Measurements from ENCODE around the gene CD3D.

DNA sequence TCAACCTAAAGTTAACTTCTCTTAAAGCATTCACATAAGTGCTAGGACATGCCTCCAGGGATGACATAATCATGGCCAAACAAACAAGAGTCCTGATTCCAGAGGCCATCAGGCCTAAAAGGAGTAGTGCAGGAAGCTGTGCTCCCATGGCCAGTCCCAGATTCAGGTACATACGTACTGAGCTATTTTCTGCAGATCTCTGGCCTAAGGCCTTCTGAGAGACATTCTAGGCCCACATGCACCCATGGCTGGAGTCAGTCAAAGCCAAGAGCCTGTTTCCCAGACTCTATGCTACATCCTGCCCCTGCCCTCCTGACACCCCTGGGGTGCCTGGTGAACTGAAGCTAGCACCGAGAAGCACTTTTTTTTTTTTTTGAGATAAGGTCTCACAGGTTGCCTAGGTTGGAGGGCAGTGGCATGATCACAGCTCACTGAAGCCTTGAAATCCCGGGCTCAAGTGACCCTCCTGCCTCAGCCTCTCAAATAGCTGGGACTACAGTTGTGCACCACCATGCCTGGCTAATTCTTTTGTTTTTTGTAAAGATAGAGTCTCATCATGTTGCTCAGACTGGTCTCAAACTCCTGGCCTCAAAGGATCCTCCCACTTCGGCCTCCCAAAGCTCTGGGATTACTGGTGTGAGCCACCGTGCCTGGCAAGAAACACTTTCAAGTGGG is 553 bp downstream of the CD3D start:
- TF ChIP-seq, protein P1, sequence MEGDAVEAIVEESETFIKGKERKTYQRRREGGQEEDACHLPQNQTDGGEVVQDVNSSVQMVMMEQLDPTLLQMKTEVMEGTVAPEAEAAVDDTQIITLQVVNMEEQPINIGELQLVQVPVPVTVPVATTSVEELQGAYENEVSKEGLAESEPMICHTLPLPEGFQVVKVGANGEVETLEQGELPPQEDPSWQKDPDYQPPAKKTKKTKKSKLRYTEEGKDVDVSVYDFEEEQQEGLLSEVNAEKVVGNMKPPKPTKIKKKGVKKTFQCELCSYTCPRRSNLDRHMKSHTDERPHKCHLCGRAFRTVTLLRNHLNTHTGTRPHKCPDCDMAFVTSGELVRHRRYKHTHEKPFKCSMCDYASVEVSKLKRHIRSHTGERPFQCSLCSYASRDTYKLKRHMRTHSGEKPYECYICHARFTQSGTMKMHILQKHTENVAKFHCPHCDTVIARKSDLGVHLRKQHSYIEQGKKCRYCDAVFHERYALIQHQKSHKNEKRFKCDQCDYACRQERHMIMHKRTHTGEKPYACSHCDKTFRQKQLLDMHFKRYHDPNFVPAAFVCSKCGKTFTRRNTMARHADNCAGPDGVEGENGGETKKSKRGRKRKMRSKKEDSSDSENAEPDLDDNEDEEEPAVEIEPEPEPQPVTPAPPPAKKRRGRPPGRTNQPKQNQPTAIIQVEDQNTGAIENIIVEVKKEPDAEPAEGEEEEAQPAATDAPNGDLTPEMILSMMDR (IDR thresholded peaks at IDR 0.05): no peak
- no peak for TF ChIP-seq KDM1A (IDR thresholded peaks at IDR 0.05; ENCODE audit: low read depth)
